OCI-LY1 (cell line): Measurements from ENCODE around the gene PDE4D.

ENCODE experiments used
- H2AFZ ChIP-seq: fragments of 200-600 bp; sonication (generic), shearing (Covaris generic); 2 replicates; pipeline ENCODE4 v1.6.0; 2014; ENCODE audit warnings: antibody characterized with exemption, mild to moderate bottlenecking, low read length
- H3F3A ChIP-seq: fragments of 200-600 bp; sonication (generic), shearing (Covaris generic); 2 replicates; pipeline ENCODE4 v1.6.0; 2014; ENCODE audit warnings: mild to moderate bottlenecking, antibody characterized with exemption, low read length, moderate library complexity; ENCODE audit not compliant: insufficient read depth
- H3K27ac ChIP-seq: fragments of 200-600 bp; sonication (generic); 2 replicates; pipeline ENCODE4 v1.5.1; 2014; ENCODE audit warnings: low read length, mixed run types, mild to moderate bottlenecking, low read depth; ENCODE audit not compliant: poor library complexity, severe bottlenecking
- H3K27me3 ChIP-seq: fragments of 200-600 bp; sonication (generic); 2 replicates; pipeline ENCODE4 v1.6.0; 2014; ENCODE audit warnings: antibody characterized with exemption, mild to moderate bottlenecking, low read length, moderate library complexity; ENCODE audit not compliant: insufficient read depth
- H3K36me3 ChIP-seq: fragments of 200-600 bp; sonication (generic); 2 replicates; pipeline ENCODE4 v1.6.1; 2014; ENCODE audit warnings: mild to moderate bottlenecking, antibody characterized with exemption, low read length, moderate library complexity, mixed read lengths; ENCODE audit not compliant: insufficient read depth
- H3K4me1 ChIP-seq: fragments of 200-600 bp; sonication (generic); 2 replicates; pipeline ENCODE4 v1.5.1; 2014; ENCODE audit warnings: mild to moderate bottlenecking, low read length, moderate library complexity; ENCODE audit not compliant: insufficient read depth, severe bottlenecking
- H3K4me2 ChIP-seq: fragments of 200-600 bp; sonication (generic), shearing (Covaris generic); 2 replicates; pipeline ENCODE4 v1.6.1; 2014; ENCODE audit warnings: low read length
- H3K4me3 ChIP-seq: fragments of 200-600 bp; sonication (generic); 2 replicates; pipeline ENCODE4 v1.5.1; 2014; ENCODE audit warnings: low read length, low read depth, mild to moderate bottlenecking, mixed read lengths; ENCODE audit not compliant: poor library complexity, severe bottlenecking
- H3K79me2 ChIP-seq: fragments of 200-600 bp; shearing (Covaris generic); 2 replicates; pipeline ENCODE4 v1.6.1; 2016; ENCODE audit warnings: mixed run types, low read length, mixed read lengths; ENCODE audit not compliant: insufficient read depth
- H3K9ac ChIP-seq: fragments of 200-600 bp; sonication (generic), shearing (Covaris generic); 2 replicates; pipeline ENCODE4 v1.6.1; 2014; ENCODE audit warnings: mild to moderate bottlenecking, low read length, mixed read lengths
- H3K9me2 ChIP-seq: fragments of 200-600 bp; sonication (generic), shearing (Covaris generic); 2 replicates; pipeline ENCODE4 v1.6.1; 2014; ENCODE audit warnings: low read depth, mild to moderate bottlenecking, low read length, mixed read lengths
- H3K9me3 ChIP-seq: fragments of 200-600 bp; shearing (Covaris generic); 2 replicates; pipeline ENCODE4 v1.6.1; 2014; ENCODE audit warnings: low read length, mixed read lengths
- H4K20me1 ChIP-seq: fragments of 200-600 bp; sonication (generic), shearing (Covaris generic); 2 replicates; pipeline ENCODE4 v1.6.0; 2016; ENCODE audit warnings: mild to moderate bottlenecking, low read length; ENCODE audit not compliant: insufficient read depth
- EZH2 ChIP-seq: fragments of 200-600 bp; sonication (generic), shearing (Covaris generic); IDR thresholded peaks from 2 replicates; pipeline ENCODE4 v1.8.0; 2017; ENCODE audit warnings: borderline replicate concordance, mixed run types, mild to moderate bottlenecking, antibody characterized with exemption, low read length, moderate library complexity, mixed read lengths
- TF ChIP-seq, protein P1 (sequence below): fragments of 200-600 bp; sonication (generic), shearing (Covaris generic); IDR thresholded peaks from 2 replicates; pipeline ENCODE4 v1.5.1; 2017; ENCODE audit warnings: mild to moderate bottlenecking, antibody characterized with exemption, low read length, moderate library complexity, mixed read lengths

Gene PDE4D

GRCh38 chr5:58926541-58926935 is 967.0 kb downstream of the PDE4D start:
- Histone ChIP-seq H3K4me2 (no peak overlapping the region), H2AFZ (no peak overlapping the region), H3K79me2 (no peaks in the 10 kb centered on the region)

GRCh38 chr5:58925627-58926540 is 967.6 kb downstream of the PDE4D start:
- no peak overlapping the region for H3K4me2 ChIP-seq
- no peak overlapping the region for H2AFZ ChIP-seq
- no peak overlapping the region for H3K27ac ChIP-seq
- H3K27me3 ChIP-seq, result no peaks in the 10 kb centered on the region
- no peaks in the 10 kb centered on the region for H3K79me2 ChIP-seq
- no peaks in the 10 kb centered on the region for H3K36me3 ChIP-seq
- no peaks in the 10 kb centered on the region for H3K9me3 ChIP-seq
- no peak overlapping the region for H3K4me3 ChIP-seq
- no peaks in the 10 kb centered on the region for H3K4me1 ChIP-seq
- no peaks in the 10 kb centered on the region for H4K20me1 ChIP-seq
- no peak overlapping the region for H3K9ac ChIP-seq
- no peaks in the 10 kb centered on the region for H3K9me2 ChIP-seq
- no peak for TF ChIP-seq EZH2
- TF ChIP-seq, protein P1, sequence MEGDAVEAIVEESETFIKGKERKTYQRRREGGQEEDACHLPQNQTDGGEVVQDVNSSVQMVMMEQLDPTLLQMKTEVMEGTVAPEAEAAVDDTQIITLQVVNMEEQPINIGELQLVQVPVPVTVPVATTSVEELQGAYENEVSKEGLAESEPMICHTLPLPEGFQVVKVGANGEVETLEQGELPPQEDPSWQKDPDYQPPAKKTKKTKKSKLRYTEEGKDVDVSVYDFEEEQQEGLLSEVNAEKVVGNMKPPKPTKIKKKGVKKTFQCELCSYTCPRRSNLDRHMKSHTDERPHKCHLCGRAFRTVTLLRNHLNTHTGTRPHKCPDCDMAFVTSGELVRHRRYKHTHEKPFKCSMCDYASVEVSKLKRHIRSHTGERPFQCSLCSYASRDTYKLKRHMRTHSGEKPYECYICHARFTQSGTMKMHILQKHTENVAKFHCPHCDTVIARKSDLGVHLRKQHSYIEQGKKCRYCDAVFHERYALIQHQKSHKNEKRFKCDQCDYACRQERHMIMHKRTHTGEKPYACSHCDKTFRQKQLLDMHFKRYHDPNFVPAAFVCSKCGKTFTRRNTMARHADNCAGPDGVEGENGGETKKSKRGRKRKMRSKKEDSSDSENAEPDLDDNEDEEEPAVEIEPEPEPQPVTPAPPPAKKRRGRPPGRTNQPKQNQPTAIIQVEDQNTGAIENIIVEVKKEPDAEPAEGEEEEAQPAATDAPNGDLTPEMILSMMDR, result no peak
- H3F3A ChIP-seq, result no peaks in the 10 kb centered on the region

More at GRCh38 chr5:58926541-58926935, 967.0 kb downstream of the PDE4D start:
- no peak overlapping the region for H3K4me3 ChIP-seq
- H3K27me3 ChIP-seq, result no peaks in the 10 kb centered on the region
- H3K9ac ChIP-seq, result no peak overlapping the region
- no peaks in the 10 kb centered on the region for H3K4me1 ChIP-seq
- no peaks in the 10 kb centered on the region for H3K36me3 ChIP-seq
- H4K20me1 ChIP-seq, result no peaks in the 10 kb centered on the region
- H3F3A ChIP-seq, result no peaks in the 10 kb centered on the region
- no peak overlapping the region for H3K27ac ChIP-seq
- H3K9me2 ChIP-seq, result no peaks in the 10 kb centered on the region
- H3K9me3 ChIP-seq, result no peaks in the 10 kb centered on the region
- TF ChIP-seq, protein P1, result no peak
- TF ChIP-seq EZH2, result no peak

DNA sequence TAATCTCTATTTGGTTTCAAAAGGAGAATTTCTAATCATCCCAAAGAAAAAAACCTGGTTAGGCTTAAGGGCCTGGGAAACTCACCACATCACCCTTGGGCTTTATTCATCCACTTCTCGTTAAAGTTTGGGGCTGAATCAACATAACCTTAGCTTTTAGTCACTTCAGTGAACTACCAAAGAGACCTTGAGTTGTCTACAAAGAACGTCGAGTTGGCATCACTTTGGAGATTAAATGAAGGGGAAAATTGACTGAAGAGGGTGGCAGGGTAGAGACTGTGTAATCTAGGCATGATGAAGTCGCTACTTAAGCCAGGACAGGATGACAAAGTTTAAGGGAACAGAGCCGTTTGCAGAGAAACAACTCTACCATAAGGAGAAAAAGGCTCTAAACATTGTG is 969.2 kb downstream of the PDE4D start:
- no peaks in the 10 kb centered on the region for H3F3A ChIP-seq
- H3K9me3 ChIP-seq, result no peaks in the 10 kb centered on the region
- H3K27me3 ChIP-seq, result no peaks in the 10 kb centered on the region
- no peak for TF ChIP-seq EZH2
- TF ChIP-seq, protein P1, result no peak
- no peak overlapping the region for H3K4me2 ChIP-seq
- H3K9me2 ChIP-seq, result no peaks in the 10 kb centered on the region
- H3K27ac ChIP-seq, result no peak overlapping the region
- no peak overlapping the region for H2AFZ ChIP-seq
- no peaks in the 10 kb centered on the region for H3K4me1 ChIP-seq
- no peaks in the 10 kb centered on the region for H4K20me1 ChIP-seq
- H3K79me2 ChIP-seq, result no peaks in the 10 kb centered on the region
- H3K9ac ChIP-seq, result no peak overlapping the region
- H3K36me3 ChIP-seq, result no peaks in the 10 kb centered on the region
- H3K4me3 ChIP-seq, result no peak overlapping the region
